HG03045 (cell line): Measurements from ENCODE around the gene NEK6.
"Not testable (repeated sequence)": the region's sequence is repeated elsewhere in the genome, so short reads cannot be mapped to it uniquely, and the experiment has no call there.

Source experiments
- ATAC-seq: cut with Tn5 transposase; IDR thresholded peaks from one replicate; pipeline ENCODE4 v1.9.1; 2021; ENCODE audit warnings: mild to moderate bottlenecking, moderate library complexity; ENCODE audit not compliant: unreplicated experiment

NEK6 gene

DNA sequence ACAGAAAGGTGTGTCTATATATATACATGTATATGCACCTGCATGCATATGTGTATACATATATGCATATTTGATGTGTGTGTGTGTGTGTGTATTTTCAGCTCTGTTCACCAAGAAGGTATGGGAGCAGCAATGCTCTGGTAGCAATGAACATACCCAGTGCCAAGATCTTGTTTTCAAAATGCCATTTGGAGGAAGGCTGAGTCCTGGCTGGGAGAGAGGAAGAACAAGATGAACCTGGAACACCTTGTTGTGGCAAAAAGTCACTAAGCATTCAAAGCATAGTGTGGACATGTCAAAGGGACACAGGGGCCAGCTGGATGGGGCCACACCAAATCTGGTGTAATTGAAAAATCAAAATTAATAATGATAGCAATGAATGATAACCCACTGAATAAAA lies 31.8 kb upstream of the NEK6 start:
- no peak for ATAC-seq

DNA sequence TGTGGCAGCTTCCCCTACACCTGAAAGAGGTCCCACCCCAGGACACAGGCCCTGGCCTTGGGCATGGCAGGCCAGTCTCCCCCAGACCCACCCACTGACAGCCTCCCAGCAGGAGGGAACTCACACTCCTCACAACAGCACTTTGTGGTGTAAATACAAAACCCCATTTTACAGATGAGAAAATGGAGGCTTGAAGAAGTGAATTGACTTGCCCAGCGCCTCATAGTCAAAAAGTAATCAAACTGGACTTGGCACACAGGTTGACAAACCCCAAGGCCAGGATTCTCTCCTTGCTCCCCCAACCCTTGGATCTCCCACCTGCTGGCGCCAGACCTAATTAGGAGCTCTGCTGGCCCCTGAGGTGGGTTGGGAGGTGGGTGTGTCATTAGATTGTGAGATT lies 29.2 kb upstream of the NEK6 start:
- no peak for ATAC-seq

DNA sequence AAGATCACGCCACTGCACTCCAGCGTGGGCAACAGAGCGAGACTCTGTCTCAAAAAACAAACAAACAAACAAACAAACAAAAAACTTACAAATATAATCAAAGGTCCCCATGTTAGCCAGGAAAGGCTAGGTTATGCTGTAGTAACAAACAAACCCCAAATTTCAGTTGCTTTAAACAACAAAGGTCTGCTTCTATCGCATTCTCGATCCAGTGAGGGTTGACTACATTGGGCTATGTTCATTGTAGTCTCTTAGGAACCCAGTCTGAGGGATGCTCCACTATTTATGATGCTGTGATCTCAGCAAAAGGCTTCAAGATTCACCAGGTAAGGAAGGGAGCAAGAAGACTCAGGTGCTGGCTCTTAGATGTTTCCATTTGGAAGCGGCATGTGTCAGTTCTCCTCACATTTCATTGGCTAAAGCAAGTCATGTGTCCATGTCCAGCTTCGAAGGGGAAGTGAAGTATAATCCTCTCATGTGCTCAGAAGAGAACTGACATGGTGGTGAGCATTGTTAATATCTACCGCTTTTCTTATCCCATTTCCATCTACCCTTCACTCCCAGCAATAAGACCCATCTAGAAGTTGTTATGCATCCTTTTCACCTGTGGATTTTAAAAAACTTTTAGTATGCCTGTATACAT lies 26.5 kb upstream of the NEK6 start:
- ATAC-seq = no peak

DNA sequence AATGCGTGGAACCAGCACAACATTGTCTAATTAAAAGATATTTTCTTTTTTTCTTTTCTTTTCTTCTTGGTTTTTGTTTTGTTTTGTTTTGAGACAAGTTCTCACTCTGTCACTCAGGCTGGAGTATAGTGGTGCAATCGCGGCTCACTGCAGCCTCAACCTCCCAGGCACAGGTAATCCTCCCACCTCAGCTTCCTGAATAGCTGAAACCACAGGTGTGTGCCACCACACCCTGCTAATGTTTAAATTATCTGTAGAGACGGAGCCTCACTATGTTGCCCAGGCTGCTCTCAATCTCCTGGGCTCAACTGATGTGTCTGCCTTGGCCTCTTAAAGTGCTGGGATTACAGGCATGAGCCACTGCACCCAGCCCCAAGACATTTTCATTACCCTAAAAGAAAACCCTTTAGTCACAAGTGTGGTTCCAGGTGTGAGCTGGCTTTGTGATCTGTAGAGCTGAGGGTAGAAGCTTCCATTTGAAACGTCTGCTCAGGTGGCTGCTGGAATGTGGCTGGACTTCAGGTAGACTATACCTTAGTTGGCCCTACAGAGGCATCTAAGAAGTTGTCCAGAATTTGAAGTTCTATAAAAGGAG lies 19.1 kb upstream of the NEK6 start:
- no peak for ATAC-seq

DNA sequence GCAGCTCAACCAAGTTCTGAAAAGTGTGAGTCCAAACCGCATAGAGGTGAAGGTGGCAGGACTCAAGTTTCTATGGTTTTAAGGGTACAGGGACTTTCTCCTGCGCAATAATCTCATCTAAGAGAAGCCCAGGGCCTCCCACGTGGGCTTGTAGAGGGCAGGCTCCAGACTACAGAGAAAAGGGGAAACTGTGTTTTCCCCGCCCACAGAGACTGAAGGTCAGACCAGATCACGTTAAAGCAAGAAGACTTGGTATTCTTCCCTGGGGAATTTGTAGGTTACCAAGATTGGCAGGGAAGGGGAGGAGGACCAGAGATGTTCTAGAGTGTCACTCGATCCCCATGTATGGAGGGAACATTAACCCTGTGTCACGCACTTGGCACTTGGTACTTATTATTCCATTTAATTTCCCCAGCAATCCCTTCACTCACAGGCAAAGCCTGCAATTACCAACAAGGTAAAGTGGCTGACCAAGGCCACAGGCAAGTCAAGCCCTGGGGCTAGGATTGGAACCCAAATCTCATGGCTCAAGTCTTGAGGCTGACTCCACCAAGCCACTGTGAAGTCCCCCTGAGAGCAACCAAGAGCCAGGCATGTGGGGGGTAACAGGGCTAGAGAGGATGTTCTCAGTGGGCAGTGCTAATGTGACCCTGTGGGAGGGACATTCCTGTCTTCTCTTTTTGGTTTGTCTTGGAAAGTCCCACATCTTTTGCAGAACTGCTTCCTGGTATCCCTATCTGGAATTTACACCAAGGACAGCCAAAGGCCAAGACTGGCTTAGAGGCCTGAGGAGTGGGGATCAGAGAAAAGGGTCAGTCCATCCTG lies 18.3 kb upstream of the NEK6 start:
- peak; percentile 81 for ATAC-seq

DNA sequence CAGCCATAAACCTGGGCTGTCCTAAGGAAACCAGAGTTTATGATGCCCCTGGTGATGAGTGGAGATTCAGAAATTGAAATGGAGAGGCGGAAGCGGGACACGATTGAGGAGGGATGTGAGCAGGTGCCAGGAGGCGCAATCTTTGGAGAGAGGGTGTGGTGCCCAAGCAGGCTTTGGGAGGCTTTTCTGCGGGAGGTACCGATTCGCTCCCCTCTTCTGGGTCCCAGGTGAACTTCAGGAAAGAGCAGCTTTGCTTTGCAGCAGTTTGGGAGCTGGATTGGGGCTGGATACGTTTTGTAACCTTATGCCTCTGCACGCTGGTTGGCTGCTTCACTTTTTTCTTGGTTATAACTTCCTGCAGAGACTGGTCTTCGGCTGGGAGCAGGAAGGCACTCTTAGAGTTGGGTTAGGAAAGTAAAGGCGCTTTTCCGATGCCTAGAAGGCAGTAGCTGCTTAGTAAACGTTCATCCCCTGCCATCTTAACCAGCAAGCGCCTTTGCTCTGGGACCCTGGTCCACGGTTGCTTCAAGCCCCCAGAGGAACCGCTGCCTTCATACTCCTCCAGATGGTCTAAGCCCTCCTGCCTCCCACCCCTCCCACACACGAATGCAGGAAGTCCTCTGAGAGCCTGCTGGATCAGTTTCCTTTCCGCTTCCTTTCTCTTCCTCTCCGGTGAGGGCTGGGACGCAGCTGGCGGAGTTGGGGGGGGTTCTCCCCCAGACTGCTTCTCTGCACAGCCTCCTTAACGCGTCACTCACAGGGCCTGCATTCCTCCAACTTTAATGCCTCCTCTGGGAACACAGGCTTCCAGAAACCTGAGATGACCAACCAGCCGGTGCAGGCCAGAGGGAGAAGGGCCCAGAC lies 15.2 kb upstream of the NEK6 start:
- no peak for ATAC-seq

DNA sequence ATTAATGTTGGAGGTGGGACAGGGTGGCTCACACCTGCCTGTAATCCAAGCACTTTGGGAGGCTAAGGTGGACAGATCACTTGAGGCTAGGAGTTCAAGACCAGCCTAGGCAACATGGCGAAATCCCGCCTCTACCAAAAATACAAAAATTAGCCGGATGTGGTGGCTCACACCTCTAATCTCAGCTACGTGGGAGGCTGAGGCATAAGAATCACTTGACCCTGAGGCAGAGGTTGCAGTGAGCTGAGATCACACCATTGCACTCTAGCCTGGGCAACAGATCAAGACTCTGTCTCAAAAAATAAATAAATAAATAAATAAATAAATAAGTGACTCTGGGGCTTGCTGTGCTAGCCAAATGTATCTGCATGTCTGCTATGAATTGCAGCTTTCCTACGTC lies 10.4 kb upstream of the NEK6 start:
- ATAC-seq = not testable (repeated sequence)

DNA sequence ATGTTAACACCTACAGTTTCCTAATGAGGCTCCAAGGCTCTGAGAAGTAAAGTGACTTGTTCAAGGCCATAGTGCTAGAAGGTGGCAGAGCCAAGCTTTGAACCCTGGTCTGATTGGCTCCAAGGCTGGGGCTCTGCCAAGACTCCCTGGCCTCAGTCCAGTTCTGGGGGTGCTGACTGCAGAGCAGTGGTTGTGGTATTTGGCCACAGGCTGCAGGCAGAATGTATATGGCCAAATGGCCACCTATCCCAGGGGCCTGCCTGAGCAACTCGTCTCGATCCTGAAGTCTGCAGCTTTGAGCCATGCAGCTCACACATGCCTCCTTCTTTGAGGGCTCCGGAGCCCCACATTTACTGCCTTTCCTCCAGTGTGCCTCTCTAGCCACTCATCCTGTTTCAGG lies 9.7 kb upstream of the NEK6 start:
- no peak for ATAC-seq

DNA sequence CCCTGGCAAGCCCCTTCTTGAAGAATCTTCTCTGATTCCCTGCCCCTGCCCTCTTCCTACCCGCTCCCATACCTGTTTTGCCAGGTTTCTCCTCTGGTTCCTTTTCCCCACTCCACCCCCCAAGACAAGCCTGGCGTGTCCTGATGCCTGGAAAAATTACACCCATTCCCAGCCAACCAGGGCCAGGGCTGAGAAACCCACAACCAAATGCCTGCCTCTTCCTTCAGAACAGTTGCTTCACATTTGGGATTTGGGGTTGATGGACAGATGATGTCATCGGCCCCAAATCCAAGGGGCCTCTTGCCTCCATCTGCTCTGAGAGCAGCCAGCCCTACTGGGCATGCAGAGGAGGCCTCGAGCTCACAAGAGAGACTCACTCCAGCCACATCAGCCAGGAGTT lies 8.8 kb upstream of the NEK6 start:
- no peak for ATAC-seq

DNA sequence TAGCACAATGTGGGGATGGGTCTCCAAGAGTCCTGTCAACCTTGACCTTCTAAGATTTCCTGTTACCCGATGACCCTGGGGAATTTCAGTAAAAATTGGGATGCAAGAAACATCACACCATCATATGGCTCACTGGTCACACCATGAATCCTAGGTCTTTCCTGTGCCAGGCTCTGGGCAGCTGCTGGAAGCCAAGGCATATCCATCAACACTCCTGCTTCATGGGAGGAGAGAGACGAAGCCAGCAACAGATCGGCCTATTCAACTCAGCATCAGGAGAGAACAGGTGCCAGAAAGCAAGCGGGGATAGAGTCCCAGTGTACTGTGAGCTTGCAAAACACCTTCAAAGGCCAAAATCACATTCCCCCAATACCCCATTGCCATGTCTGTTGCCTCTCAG lies 6.5 kb upstream of the NEK6 start:
- no peak for ATAC-seq

DNA sequence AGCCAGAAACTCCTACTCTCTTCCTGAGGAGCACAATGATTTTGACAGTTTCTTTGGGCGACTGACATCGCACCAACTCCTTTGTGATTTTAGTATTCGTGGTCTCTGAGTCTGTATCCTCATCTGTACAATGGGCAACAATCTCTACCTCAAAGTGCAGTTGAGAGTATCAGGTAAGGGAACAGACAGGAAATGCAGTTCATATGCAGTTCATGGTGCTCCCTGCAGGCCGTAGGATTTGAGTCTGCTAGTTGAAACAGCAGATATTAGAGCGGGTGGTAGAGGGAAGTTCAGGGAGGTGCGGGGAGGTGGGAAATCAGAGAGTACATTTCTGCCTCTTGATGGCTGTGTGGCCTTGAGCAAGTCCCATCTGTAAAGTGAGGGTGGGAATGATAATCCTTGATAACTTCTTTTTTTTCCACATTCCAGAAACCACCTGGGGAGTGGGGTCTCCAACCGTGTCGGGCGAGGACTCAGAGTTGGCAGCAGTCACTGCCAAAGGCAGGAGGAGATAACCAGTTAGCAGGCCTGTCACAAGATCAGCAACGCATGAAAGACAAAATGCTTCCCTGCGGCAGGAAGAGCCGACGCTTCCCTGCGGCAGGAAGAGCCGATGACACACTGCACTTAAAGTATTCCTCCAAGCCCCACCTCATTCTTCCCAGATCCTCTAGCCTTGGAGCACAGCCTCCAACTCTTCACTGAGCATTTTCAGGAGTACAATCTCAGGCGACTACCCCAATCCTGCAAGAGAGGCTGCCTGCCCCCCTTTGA lies 6.0 kb upstream of the NEK6 start:
- ATAC-seq = no peak

DNA sequence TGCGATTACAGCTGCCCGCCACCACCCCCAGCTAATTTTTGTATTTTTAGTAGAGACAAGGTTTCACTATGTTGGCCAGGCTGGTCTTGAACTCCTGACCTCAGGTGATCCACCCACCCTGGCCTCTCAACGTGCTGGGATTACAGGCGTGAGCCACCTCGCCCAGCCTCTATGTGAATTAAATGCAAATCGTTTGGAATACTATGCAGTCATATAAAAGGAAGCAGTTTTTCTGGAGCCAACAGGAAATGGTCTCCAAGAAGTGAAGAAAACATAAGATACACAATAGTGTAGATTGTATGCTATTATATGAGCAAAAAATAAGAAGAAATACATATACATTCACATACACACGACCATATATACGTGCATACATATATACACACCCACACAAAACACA lies 4.9 kb upstream of the NEK6 start:
- ATAC-seq = not testable (repeated sequence)

DNA sequence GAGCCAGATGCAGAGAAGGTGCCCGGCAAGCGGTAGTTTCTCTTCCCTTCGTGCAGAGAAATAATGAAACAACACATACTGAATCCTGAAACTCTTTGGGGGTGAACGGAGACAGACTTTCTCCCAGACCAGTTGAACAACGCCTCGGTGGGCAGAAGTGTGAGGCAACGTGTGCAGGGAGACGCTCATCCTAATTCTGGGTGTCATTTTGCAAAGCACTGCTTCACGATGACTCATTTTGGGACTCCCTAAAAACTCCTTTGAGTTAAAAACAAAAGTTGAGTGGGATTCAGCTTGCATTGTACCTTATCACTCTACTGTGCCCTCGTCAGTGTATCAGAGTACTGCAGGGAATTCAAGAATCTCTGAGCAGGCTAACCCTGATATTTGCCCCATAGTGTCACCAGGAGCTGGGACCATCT lies 3.5 kb upstream of the NEK6 start:
- ATAC-seq = peak; percentile 53

DNA sequence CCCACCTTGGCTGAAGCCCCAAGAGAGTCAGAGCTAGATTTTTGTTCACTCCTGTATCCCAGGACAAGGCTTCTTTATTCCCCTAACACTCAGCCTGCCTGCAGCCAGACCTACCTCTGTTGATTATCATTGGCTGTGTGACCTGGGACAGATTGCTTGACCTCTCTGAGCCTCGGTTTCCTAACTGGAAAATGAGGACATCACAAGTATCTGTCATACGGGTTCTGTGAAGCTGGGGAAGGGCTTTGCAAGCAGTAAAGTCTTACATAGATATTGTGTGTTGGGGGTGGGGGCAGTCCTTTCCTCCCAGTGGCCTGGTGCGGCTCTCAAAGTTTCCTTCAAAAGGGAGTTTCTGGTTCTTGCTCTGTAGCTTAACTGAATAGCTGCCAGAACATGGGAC lies 2.5 kb upstream of the NEK6 start:
- no peak for ATAC-seq

DNA sequence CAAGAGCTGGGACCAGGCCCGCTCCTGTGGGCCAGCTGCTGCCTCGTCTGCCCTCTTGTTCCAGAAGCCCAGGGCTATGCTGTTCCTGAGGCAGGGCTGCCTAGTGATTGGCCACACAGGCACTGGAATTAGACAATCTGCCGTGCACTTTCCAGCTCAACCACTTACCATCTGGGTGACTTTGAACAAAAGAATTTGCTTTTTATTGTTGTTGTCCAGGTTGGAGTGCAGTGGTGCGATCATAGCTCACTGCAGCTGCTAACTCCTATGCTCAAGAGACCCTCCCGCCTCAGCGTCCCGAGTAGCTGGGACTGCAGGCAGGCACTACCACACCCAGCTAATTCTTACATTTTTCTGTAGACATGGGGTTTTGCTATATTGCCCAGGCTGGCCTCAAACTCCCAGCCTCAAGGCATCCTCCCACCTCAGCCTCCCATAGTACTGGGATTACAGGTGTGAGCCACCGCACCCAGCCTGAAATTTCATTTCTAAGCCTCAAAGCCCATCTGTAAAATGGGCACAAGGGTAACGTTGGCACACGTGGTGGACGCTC lies 1.2 kb upstream of the NEK6 start:
- no peak for ATAC-seq

DNA sequence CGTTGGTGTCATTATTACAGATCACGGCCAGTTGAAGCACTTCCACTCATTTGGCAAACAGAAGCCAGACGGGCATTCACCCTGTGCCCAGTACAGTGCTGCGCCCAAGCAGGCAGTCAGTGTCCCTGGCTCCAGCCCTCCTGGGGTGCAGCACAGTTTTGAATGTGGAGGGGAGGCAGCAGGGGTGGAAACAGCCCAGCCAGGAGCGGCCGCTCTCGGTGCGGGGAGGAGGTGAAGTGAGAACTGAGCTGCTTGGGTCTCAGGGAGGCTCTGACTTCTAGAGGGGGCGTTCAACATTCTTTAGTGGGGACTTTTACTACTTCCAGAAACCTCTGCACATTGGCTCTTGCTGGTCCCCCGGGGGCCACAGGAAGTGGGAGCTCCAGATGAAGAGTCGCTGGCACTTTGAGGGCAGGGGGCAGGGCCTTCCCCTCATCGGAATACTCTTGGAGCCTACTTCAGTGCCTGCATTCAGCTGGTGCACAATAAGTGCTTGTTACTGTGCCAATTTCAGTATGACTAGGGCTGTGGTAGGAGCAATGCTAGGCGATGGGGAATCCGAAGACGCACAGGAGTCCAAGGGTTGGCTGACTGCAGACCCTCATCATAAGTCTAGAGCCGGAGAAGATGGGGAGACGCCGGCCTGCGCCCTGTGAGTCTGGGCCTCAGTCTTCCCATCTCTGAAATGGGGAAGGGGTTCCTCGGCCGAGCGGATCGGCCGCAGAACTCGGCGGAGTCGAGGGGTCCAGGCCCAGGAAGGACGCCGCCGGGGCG lies 492 bp upstream of the NEK6 start:
- ATAC-seq = no peak

DNA sequence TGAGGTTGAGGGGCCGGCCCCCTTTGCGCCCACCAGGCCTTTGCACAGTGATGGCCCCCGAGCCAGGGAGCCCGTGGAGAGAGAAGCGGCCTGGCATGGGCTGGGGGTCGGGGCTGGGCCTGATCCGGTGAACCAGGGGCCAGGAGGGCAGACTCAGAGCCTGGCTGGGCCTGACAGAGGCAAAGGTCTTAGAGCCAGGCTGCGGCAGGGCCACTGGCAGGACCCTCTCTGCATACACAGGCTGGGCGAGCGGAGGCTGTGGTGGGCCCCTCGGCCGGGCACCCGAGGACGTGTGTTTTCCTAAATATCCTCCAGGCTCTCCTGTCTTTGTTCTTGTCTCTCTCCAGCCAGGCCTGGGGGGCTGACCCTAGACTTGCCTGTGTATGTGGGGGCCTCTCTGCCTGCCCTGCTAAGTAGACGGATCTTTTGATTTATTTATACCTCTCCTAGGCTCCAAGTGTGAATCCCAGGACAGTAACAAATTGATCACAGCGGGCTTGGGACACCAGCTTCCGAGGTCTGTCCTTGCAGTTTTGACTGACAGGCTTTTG lies 933 bp downstream of the NEK6 start:
- ATAC-seq = no peak

DNA sequence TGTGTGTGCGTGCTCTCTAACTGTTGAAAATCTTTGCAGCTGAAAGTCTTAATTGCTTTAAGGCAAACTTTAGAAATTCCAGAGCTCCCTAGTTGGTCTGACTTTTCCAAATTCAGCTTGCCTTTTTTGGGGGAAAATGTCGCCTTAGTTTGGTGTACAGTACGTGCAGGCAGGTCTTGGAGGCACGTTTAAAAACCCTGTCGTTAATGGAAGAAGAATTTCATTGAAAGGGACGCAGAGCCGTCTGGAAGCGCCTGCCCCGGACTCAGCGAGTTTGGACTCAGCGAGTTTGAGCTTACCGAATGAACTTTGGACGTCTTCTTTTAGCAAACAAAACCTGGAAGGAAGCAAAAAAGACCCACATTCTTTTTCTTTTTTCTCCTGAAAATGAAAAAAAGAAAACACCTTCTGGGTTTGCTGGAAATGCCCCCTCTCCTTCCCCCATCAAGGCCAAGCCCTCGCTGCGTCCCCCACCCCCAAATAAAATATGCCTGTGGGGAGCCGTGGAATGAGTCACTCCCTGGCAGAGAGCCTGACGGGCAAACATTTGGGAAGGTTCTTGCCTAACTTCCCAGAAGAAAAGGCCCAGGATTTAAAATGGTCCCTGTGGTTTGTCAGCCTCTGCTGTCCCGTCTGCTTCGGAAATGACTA lies 1.5 kb downstream of the NEK6 start:
- ATAC-seq = no peak
